IPS DF 4.7 (cell line): ENCODE results near the gene GPR62.

ENCODE experiments used
- DNase-seq: peaks from one replicate; pipeline ENCODE4 v3.0.0-alpha.2; 2013; ENCODE audit warnings: low spot score; ENCODE audit errors: extremely low read depth

The GPR62 gene

GRCh38 chr3:51954105-51954504 is 1.1 kb upstream of the GPR62 start:
- no peak for DNase-seq

GRCh38 chr3:51954713-51955112 is 468 bp upstream of the GPR62 start:
- DNase-seq, result no peak

- no peak for DNase-seq
Measured at GRCh38 chr3:51955893-51956770, 951 bp downstream of the GPR62 start.

- DNase-seq, result no peak
Measured at GRCh38 chr3:51957520-51958205, 2.5 kb downstream of the GPR62 start.

GRCh38 chr3:51958603-51959521 is 3.7 kb downstream of the GPR62 start:
- no peak for DNase-seq

- DNase-seq, result no peak
Measured at GRCh38 chr3:51959651-51960050, 4.5 kb downstream of the GPR62 start.

- DNase-seq, result no peak
Measured at GRCh38 chr3:51960386-51960785, 5.2 kb downstream of the GPR62 start.

- DNase-seq, result no peak
Measured at GRCh38 chr3:51961011-51961410, 5.8 kb downstream of the GPR62 start.

GRCh38 chr3:51961602-51962569 is 6.7 kb downstream of the GPR62 start:
- no peak for DNase-seq

GRCh38 chr3:51962854-51963530 is 7.8 kb downstream of the GPR62 start:
- no peak for DNase-seq

- DNase-seq, result no peak
Measured at GRCh38 chr3:51963951-51964451, 8.8 kb downstream of the GPR62 start.

GRCh38 chr3:51964521-51964920 is 9.3 kb downstream of the GPR62 start:
- no peak for DNase-seq

- no peak for DNase-seq
Measured at GRCh38 chr3:51966016-51966415, 10.8 kb downstream of the GPR62 start.

- no peak for DNase-seq
Measured at GRCh38 chr3:51966486-51966885, 11.3 kb downstream of the GPR62 start.

- no peak for DNase-seq
Measured at GRCh38 chr3:51966922-51967383, 11.8 kb downstream of the GPR62 start.

- no peak for DNase-seq
Measured at GRCh38 chr3:51967384-51968169, 12.4 kb downstream of the GPR62 start, which contains the start of gene PCBP4. Gene PCBP4 (minus strand): TSS chr3:51967454. CDS start chr3:51961240, 6,214 bp downstream.

- DNase-seq, result no peak
Measured at GRCh38 chr3:51968170-51968775, 13.1 kb downstream of the GPR62 start.
